Measurements from ENCODE around the gene TRABD2A. TPM values are rescaled to one million over a fixed set of nuclear protein-coding genes. Genes with fewer than 3 reads are reported as not detected.
A peak's percentile ranks its signal among the peaks of the same experiment; 100 is the strongest.

Gene TRABD2A
- total and polyA plus RNA-seq, 9 of the 15 experiments (the other 6 are each of a cell fraction or from before 2014, with no cell fraction given), result 0.07 to 0.45 (median 0.25) TPM

DNA sequence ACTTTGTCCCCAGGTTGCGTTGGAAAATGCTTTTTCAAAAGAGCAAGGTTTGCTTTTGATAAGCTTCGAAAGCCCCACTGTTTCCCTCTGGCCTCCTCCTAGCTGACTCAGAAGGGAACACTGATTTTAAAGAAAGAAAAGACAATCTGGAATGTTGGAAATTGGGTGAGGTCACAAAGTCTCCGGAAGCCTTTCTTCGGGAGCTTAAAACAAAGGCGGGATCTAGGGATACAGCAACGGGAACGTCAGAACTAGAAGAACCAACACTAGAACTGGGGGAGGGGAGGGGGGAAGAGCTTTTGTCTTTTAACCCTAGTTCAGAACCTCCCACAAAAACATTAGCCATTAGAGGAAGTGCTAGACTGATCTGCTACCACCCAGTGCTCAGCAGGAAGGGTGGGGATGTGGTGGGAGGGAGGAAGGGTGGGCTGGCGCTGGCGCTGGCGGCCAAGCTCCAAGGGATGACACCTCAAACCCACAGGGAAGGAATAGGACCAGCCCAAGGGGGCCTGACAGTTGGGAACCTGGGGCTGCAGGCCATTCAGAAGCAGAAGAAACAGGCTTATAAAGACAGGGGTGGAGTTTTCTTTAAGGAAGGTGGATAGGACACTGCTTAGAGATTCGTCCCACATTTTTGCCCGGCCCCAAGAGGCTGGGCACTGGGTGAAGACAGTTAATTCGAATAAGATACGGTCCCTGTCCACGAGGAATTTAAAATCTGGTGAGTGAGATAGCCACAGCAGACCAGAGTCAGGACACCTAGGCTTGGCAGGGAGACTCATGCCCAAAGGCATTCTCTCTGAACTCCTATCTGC lies 26.2 kb upstream of the TRABD2A start (continued):
- TF ChIP-seq ZFP1 (CRISPR knock-in tag; IDR thresholded peaks at IDR 0.05) (no peak), ZNF263 (CRISPR knock-in tag; IDR thresholded peaks at IDR 0.05; ENCODE audit: borderline replicate concordance) (no peak), FUS (optimal IDR thresholded peaks at IDR 0.05; ENCODE audit: low read depth, low read length) (no peak), PCBP2 (IDR thresholded peaks at IDR 0.05; ENCODE audit: low read depth, low read length, poor library complexity, severe bottlenecking) (no peak), TFAM (CRISPR knock-in tag; conservative IDR thresholded peaks at IDR 0.05) (no peak), ZNF12 (CRISPR knock-in tag; IDR thresholded peaks at IDR 0.05) (no peak), KLF10 (CRISPR knock-in tag; IDR thresholded peaks at IDR 0.05) (no peak), CHD2 (IDR thresholded peaks at IDR 0.05; ENCODE audit: low read depth, low read length) (no peak), XRCC3 (IDR thresholded peaks at IDR 0.05) (no peak), ATF1 (CRISPR knock-in tag; IDR thresholded peaks at IDR 0.05) (no peak), ATF1 (tag; IDR thresholded peaks at IDR 0.05) (no peak), SIRT6 (IDR thresholded peaks at IDR 0.05; ENCODE audit: low read depth, low read length) (peak; percentile 29)
- TF ChIP-seq, protein P1, sequence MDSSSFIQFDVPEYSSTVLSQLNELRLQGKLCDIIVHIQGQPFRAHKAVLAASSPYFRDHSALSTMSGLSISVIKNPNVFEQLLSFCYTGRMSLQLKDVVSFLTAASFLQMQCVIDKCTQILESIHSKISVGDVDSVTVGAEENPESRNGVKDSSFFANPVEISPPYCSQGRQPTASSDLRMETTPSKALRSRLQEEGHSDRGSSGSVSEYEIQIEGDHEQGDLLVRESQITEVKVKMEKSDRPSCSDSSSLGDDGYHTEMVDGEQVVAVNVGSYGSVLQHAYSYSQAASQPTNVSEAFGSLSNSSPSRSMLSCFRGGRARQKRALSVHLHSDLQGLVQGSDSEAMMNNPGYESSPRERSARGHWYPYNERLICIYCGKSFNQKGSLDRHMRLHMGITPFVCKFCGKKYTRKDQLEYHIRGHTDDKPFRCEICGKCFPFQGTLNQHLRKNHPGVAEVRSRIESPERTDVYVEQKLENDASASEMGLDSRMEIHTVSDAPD (CRISPR knock-in tag; IDR thresholded peaks at IDR 0.05), result no peak
- TF ChIP-seq, protein P2, sequence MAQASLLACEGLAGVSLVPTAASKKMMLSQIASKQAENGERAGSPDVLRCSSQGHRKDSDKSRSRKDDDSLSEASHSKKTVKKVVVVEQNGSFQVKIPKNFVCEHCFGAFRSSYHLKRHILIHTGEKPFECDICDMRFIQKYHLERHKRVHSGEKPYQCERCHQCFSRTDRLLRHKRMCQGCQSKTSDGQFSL (CRISPR knock-in tag; IDR thresholded peaks at IDR 0.05), result no peak
- TF ChIP-seq, protein P2 (tag; IDR thresholded peaks at IDR 0.05), result no peak
- TF ChIP-seq, protein P3, sequence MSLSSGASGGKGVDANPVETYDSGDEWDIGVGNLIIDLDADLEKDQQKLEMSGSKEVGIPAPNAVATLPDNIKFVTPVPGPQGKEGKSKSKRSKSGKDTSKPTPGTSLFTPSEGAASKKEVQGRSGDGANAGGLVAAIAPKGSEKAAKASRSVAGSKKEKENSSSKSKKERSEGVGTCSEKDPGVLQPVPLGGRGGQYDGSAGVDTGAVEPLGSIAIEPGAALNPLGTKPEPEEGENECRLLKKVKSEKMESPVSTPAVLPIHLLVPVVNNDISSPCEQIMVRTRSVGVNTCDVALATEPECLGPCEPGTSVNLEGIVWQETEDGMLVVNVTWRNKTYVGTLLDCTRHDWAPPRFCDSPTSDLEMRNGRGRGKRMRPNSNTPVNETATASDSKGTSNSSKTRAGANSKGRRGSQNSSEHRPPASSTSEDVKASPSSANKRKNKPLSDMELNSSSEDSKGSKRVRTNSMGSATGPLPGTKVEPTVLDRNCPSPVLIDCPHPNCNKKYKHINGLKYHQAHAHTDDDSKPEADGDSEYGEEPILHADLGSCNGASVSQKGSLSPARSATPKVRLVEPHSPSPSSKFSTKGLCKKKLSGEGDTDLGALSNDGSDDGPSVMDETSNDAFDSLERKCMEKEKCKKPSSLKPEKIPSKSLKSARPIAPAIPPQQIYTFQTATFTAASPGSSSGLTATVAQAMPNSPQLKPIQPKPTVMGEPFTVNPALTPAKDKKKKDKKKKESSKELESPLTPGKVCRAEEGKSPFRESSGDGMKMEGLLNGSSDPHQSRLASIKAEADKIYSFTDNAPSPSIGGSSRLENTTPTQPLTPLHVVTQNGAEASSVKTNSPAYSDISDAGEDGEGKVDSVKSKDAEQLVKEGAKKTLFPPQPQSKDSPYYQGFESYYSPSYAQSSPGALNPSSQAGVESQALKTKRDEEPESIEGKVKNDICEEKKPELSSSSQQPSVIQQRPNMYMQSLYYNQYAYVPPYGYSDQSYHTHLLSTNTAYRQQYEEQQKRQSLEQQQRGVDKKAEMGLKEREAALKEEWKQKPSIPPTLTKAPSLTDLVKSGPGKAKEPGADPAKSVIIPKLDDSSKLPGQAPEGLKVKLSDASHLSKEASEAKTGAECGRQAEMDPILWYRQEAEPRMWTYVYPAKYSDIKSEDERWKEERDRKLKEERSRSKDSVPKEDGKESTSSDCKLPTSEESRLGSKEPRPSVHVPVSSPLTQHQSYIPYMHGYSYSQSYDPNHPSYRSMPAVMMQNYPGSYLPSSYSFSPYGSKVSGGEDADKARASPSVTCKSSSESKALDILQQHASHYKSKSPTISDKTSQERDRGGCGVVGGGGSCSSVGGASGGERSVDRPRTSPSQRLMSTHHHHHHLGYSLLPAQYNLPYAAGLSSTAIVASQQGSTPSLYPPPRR (CRISPR knock-in tag; IDR thresholded peaks at IDR 0.05; ENCODE audit: borderline replicate concordance), result no peak
- TF ChIP-seq, protein P4, sequence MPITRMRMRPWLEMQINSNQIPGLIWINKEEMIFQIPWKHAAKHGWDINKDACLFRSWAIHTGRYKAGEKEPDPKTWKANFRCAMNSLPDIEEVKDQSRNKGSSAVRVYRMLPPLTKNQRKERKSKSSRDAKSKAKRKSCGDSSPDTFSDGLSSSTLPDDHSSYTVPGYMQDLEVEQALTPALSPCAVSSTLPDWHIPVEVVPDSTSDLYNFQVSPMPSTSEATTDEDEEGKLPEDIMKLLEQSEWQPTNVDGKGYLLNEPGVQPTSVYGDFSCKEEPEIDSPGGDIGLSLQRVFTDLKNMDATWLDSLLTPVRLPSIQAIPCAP (CRISPR knock-in tag; IDR thresholded peaks at IDR 0.05; ENCODE audit: borderline replicate concordance), result no peak
